GM19043 (cell line): Measurements from ENCODE around the gene CABLES2.

ENCODE experiments used
- ATAC-seq: cut with Tn5 transposase; IDR thresholded peaks from one replicate; pipeline ENCODE4 v1.9.1; 2021; ENCODE audit warnings: low read depth; ENCODE audit not compliant: unreplicated experiment

Gene CABLES2

DNA sequence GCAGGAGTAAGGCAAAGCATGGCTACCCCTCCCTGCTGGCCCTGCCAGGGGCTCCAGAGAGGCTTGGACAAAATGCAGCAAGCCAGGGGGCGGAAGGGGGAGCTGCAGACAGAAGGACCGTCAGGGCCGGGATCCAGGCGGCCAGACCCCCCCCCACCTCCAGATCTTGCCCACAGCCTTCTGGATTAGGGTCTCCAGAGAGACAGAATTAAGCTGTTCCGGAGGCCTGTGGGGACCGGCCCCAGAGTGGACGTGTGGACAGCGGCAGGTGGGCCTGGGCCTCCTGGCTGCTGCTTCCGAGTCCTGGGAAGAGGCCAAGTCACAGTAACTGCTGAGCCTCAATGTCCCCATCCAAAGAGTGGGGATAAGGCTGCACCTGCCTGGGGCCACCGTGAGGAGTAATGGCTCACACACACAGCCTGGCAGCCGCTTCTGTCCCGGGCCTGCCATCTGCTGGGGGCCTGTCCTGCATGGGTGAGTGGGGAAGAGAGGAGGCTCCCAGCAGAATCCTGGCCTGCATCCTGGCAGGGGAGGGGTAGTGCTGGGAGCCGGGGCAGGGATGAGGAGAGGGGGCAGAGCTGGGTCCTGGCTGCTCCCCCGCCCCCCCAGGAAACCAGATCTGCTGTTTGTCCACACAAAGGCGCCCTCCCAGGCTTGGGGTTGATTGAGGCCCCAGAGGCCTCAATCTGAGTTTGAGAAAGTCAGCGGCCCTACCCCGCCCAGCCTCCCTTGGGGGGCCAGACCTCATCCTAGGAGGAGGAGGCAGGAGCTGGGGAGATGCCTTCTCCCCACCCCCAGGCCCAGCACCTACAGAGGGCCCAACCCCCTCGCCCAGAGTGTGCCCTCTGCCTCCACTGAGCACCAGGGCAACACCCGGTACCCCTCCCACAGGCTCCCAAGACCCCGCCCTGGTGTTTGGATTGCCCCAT is 43.8 kb downstream of the CABLES2 start:
- ATAC-seq = no peak

DNA sequence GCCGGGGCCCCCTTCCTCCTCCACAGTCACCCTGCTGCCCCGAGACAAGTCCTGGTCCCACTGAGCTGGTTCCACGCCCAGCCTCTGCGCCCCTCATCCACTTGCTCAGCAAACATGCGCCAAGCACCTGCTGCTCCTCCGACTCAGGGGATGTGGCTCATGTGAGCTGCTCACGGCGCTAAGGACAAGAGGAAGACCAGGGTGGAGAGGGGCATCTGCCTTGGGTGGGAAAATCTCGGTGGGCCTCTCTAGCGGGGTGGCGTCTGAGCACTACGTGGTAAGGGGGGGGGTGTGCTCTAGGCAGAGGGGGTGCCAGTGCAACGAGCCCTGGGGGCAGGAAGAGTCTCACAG is 44.5 kb downstream of the CABLES2 start:
- no peak for ATAC-seq

DNA sequence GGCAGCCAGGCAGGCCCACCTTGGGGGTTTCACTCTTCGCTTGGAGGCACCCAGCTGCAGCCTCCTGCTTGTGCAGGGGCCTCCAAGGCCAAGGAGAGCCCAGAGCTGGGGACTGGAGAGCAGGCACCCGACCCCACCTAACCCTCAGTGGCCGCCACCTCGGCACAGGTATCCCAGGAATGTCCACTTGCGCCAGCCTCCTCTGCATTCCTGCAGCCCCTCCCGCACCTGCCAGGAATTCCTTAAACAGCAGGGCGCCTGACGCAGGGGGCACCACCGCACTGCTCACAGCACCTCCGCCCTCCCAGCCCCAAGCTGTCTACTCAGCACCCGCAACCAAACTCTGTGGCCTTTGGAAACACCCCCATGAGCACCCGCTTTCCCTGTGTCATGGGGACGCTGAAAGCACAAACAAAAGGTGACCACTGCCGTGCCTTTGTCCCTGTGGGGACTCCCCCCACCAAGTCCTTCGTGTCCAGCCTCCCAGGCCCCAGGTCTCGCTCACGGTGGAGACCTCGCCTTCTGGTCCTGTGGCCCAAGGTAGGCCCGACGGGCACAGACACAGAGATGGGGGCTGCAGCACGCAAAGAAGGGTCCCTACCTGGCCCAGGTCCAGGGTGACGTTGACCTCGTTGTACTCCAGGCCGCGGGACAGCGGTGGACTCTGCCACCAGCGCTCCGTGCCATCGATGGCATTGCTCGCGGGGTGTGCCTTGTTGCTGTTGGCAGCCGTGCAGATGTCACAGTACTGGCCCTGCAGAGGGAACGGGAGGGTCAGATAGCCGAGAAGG is 45.1 kb downstream of the CABLES2 start:
- ATAC-seq = no peak

- ATAC-seq = no peak
These were observed 46.0 kb downstream of the CABLES2 start for GRCh38 chr20:62360854-62361798.

GRCh38 chr20:62359491-62360121 is 47.5 kb downstream of the CABLES2 start:
- no peak for ATAC-seq

DNA sequence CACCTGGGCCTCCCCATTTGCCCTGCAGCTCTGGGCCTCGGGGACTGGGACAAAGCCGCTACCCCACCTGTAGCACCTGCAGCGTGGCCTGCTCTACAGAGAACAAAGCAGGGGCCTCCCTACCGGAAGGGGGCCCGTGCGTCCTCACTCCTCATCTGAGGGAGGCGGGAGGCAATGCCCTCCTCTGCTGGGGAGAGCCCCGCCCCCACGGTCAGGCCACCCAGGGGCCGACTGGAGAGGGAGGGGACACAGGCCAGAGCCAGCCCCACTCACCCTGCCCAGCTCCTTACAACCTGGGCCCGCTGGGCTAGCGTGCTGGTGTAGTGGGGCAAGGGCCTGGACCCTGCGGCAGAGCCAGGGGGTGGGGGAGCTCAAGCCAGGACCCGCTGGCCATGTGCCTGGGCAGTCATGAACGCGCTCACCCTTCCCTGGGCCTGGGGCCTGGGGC is 48.0 kb downstream of the CABLES2 start:
- ATAC-seq = no peak

- ATAC-seq = no peak
These were observed 48.7 kb downstream of the CABLES2 start for GRCh38 chr20:62358171-62359042.

- no peak for ATAC-seq
These were observed 49.4 kb downstream of the CABLES2 start for GRCh38 chr20:62357681-62358080.

DNA sequence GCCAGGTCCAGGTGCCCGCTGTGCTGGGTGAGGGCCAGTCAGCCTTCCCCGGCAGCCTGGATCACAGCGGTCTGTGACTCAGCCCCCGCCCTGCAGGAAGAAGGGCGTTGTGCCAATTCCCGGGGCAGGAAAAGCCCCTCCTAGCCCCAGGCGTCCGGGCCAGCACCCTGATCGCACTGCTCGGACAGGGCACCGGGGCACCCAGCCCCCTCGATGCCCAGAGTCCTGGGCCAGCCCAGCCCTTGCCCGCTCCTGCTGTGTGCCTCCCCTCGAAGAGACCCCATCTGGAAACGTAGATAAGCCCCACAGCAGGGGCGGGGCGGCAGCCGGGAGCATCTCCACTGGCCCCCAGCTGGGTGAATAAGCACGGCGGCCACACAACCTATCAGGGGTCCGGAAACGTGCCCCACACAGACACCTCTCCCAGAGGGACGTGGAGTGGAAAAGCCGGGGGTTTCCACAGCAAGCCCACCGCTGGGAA is 49.9 kb downstream of the CABLES2 start:
- no peak for ATAC-seq

- ATAC-seq = no peak
These were observed 50.4 kb downstream of the CABLES2 start for GRCh38 chr20:62356589-62357186.

DNA sequence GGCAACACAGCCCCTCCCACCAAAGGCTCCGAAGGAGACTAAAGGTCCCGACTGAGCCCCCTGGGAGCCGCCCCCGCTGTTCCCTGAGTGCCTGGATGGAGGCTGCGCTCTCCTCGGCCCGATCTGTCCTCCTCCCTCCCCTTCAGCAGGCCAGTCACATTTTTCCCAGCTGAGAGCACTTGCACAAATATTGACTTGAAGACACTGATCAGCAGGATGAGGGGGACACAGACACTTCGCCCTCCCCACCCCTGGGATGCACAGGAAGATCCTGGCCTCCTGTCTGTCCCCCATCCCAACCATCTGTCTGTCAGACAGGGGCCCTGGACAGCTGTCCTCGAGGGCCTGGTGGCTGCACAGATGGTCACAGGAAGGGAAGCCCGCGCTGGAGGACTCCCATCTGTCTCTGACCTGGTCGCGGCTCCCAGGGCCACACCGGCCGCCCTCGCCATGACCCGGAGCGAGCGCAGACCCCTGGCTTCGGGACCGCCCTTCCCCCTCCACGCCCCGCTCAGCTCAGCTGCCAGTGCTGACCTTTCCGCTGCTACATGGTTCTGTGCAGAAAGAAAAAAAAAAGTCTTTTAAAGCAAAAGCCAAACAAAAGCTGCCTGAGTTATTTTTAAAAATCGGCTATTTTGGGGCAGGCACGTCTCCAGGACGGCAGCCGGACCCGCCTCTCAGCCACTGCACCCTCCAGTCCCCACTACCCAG is 51.1 kb downstream of the CABLES2 start:
- ATAC-seq = no peak

- ATAC-seq = no peak
These were observed 51.6 kb downstream of the CABLES2 start for GRCh38 chr20:62355516-62355877.

- no peak for ATAC-seq
These were observed 52.2 kb downstream of the CABLES2 start for GRCh38 chr20:62354811-62355341.

GRCh38 chr20:62354031-62354808 is 52.9 kb downstream of the CABLES2 start:
- ATAC-seq = no peak

DNA sequence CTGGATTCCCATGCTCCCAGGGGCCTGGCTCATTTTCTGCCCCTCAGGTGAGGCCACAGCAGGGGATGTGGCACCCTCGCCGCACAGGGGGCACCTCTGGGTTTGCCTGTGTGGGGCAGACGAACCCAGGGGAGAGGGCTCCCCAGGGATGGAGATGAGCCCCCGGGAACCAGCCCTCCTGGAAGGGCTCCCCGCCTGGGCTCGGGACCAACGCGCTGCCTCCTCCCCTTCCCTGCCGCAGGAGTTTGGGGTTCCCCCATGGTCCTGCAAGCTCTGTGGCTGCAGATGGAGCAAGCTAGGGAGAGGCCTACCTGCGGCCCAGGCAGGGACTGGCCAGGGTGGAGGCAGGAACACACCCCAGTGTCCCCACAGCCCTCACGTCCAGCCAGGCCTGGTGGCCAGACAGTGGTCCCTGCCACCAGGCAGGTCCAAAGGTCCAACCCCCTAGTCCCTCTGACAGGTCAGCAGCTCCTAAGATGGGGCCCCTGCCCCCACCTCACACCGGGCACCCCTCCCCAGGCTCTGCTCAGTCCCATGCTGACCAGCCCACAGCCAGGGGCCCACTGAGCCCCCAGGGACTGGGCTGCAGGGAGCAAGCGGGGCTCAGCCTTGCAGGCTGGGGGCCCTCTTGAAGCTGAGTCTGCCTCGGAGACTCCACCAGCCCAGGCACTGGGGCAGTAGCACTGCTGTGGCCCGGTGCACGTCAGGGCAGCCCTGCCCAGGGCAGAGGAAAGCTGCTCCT is 53.6 kb downstream of the CABLES2 start:
- ATAC-seq = no peak
